SK-N-SH (cell line): Measurements from ENCODE around the gene EYA3. TPM values are rescaled to one million over a fixed set of nuclear protein-coding genes. Genes with fewer than 3 reads are reported as not detected.

Experiments
- CTCF ChIA-PET: fragments of 300-600, 350-600 bp; formaldehyde crosslinking; extraction: SDS; loops from one replicate; lab custom pipeline; 2021; lab: Yijun Ruan, JAX
- POLR2A ChIA-PET: fragments of 350-600 bp; sonication (Branson Sonifier 250); formaldehyde crosslinking; extraction: SDS; loops from one replicate; lab custom pipeline; 2020; ENCODE audit warnings: antibody characterized with exemption, inconsistent platforms; lab: Yijun Ruan, JAX
- DNase-seq: peaks from one replicate; pipeline ENCODE4 v3.0.0; 2012
- H2AFZ ChIP-seq: fragments of 200-600 bp; sonication (generic); 2 replicates; pipeline ENCODE4 v1.8.1; 2016; ENCODE audit warnings: antibody characterized with exemption, mild to moderate bottlenecking, low read depth
- H3F3A ChIP-seq: fragments of 200-600 bp; sonication (generic); replicated peaks from 2 replicates; pipeline ENCODE3; 2016; ENCODE audit warnings: antibody characterized with exemption, mild to moderate bottlenecking; ENCODE audit not compliant: insufficient read depth
- H3K27ac ChIP-seq, 2 experiments: fragments of 200-500 bp in 1 of 2; fragments of 200-600 bp in 1 of 2; sonication (Bioruptor generic) in 1 of 2; sonication (generic), shearing (Covaris generic) in 1 of 2; 2 replicates each; pipeline versions ENCODE4 v1.5.1 to v1.6.1; 2014 to 2016; ENCODE audit warnings: low read depth in 2 of 2, inconsistent platforms in 1 of 2, low read length in 1 of 2, mild to moderate bottlenecking in 1 of 2, mixed read lengths in 1 of 2
- H3K27me3 ChIP-seq: fragments of 200-600 bp; sonication (generic), shearing (Covaris generic); 2 replicates; pipeline ENCODE4 v1.6.1; 2016; ENCODE audit warnings: mixed run types; ENCODE audit not compliant: insufficient read depth
- H3K36me3 ChIP-seq, 2 experiments: fragments of 200-500 bp in 1 of 2; fragments of 200-600 bp in 1 of 2; sonication (Bioruptor generic) in 1 of 2; sonication (generic) in 1 of 2; replicated peaks in 1 of 2; 2 replicates each; pipeline versions ENCODE3 to v1.5.1; 2014 to 2016; ENCODE audit warnings: low read length in 1 of 2, mild to moderate bottlenecking in 1 of 2; ENCODE audit not compliant: insufficient read depth in 2 of 2, control insufficient read depth in 1 of 2
- H3K4me1 ChIP-seq, 2 experiments: fragments of 200-500 bp in 1 of 2; fragments of 200-600 bp in 1 of 2; sonication (Bioruptor generic) in 1 of 2; sonication (generic), shearing (Covaris generic) in 1 of 2; 2 replicates each; pipeline versions ENCODE4 v1.5.1 to v1.6.1; 2014 to 2016; ENCODE audit warnings: low read depth in 1 of 2, low read length in 1 of 2, mixed run types in 1 of 2; ENCODE audit not compliant: insufficient read depth in 2 of 2, control insufficient read depth in 1 of 2
- H3K4me2 ChIP-seq: fragments of 200-600 bp; sonication (generic), shearing (Covaris generic); 2 replicates; pipeline ENCODE4 v1.6.1; 2017; ENCODE audit warnings: mixed run types
- H3K4me3 ChIP-seq, 2 experiments: fragments of 200-500 bp in 1 of 2; fragments of 200-600 bp in 1 of 2; sonication (Bioruptor generic) in 1 of 2; sonication (generic), shearing (Covaris generic) in 1 of 2; 2 replicates each; pipeline versions ENCODE4 v1.5.1 to v1.8.1; 2014 to 2016; ENCODE audit warnings: low read depth in 2 of 2, inconsistent platforms in 1 of 2, low read length in 1 of 2, mild to moderate bottlenecking in 1 of 2, mixed read lengths in 1 of 2, moderate library complexity in 1 of 2
- H3K79me2 ChIP-seq: fragments of 200-600 bp; sonication (generic); 2 replicates; pipeline ENCODE4 v1.8.1; 2017; ENCODE audit warnings: mild to moderate bottlenecking; ENCODE audit not compliant: insufficient read depth
- H3K9ac ChIP-seq: fragments of 200-600 bp; sonication (generic); 2 replicates; pipeline ENCODE4 v1.6.1; 2017; ENCODE audit warnings: mixed run types
- H3K9me2 ChIP-seq: fragments of 200-600 bp; sonication (generic); 2 replicates; pipeline ENCODE4 v1.6.1; 2017; ENCODE audit warnings: mixed run types
- H3K9me3 ChIP-seq: fragments of 200-600 bp; sonication (generic); 2 replicates; pipeline ENCODE4 v1.6.1; 2017; ENCODE audit warnings: mixed run types, mild to moderate bottlenecking, moderate library complexity
- H4K20me1 ChIP-seq: fragments of 200-600 bp; sonication (generic); 2 replicates; pipeline ENCODE4 v1.6.1; 2017; ENCODE audit warnings: mild to moderate bottlenecking, mixed run types; ENCODE audit not compliant: insufficient read depth
- CHD2 ChIP-seq: fragments of 150-350 bp; IDR thresholded peaks from 2 replicates; pipeline ENCODE4 v1.6.1; 2018; ENCODE audit warnings: low read length; ENCODE audit not compliant: partially characterized antibody
- ELF1 ChIP-seq: IDR thresholded peaks from 2 replicates; pipeline ENCODE4 v1.4.0; 2012
- FOSL2 ChIP-seq: IDR thresholded peaks from 2 replicates; pipeline ENCODE4 v1.4.0; 2012; ENCODE audit warnings: low read depth, mild to moderate bottlenecking, moderate library complexity, borderline replicate concordance
- GABPA ChIP-seq: IDR thresholded peaks from 2 replicates; pipeline ENCODE4 v1.4.0; 2012; ENCODE audit warnings: low read depth, mild to moderate bottlenecking
- JUND ChIP-seq: IDR thresholded peaks from 2 replicates; pipeline ENCODE4 v1.4.0; 2012
- MEF2A ChIP-seq: IDR thresholded peaks from 2 replicates; pipeline ENCODE4 v1.4.0; 2012; ENCODE audit warnings: low read depth, borderline replicate concordance
- MXI1 ChIP-seq: IDR thresholded peaks from 2 replicates; pipeline ENCODE4 v1.6.1; 2012; ENCODE audit warnings: mild to moderate bottlenecking, low read depth, low read length, improper control_type of control experiment
- NRF1 ChIP-seq: IDR thresholded peaks from 2 replicates; pipeline ENCODE4 v1.6.1; 2012; ENCODE audit warnings: low read depth, mild to moderate bottlenecking, low read length
- RFX5 ChIP-seq: IDR thresholded peaks from 2 replicates; pipeline ENCODE4 v1.6.1; 2012; ENCODE audit warnings: mild to moderate bottlenecking, improper control_type of control experiment, low read length
- TEAD4 ChIP-seq: IDR thresholded peaks from 2 replicates; pipeline ENCODE4 v1.4.0; 2012; ENCODE audit warnings: mild to moderate bottlenecking, borderline replicate concordance; ENCODE audit not compliant: insufficient read depth
- WGBS: methylation state at CpG from one replicate; pipeline ENCODE4 v1.1.6; 2017; ENCODE audit warnings: low lambda C conversion rate; 5-methylcytosine and 5-hydroxymethylcytosine counted together
- polyA plus RNA-seq, 3 experiments: library from polyadenylated mRNA; depleted of rRNA; stranded (reverse); fragments of >200 nt; gene quantifications; 2 replicates each; pipeline ENCODE4 v1.2.3, GENCODE V29; 2012
- TF ChIP-seq, protein P1 (sequence below): IDR thresholded peaks from 2 replicates; pipeline ENCODE4 v1.4.0; 2012; ENCODE audit warnings: low read depth, borderline replicate concordance
- TF ChIP-seq, protein P2 (sequence below): IDR thresholded peaks from 2 replicates; pipeline ENCODE4; 2012
- TF ChIP-seq, protein P3 (sequence below): IDR thresholded peaks from 2 replicates; pipeline ENCODE4 v1.4.0; 2012; ENCODE audit warnings: low read depth, borderline replicate concordance
- TF ChIP-seq, protein P4 (sequence below): IDR thresholded peaks from 2 replicates; pipeline ENCODE4 v1.6.1; 2012; ENCODE audit warnings: mild to moderate bottlenecking, low read depth, low read length, moderate library complexity
- TF ChIP-seq, protein P5 (sequence below): fragments of 150-350 bp; IDR thresholded peaks from 2 replicates; pipeline ENCODE4 v1.6.1; 2016; ENCODE audit warnings: mild to moderate bottlenecking, low read depth, low read length

EYA3 gene
- polyA plus RNA-seq, 1 of the 3 experiments (the other 2 are of a cell fraction): 6.5 TPM

DNA sequence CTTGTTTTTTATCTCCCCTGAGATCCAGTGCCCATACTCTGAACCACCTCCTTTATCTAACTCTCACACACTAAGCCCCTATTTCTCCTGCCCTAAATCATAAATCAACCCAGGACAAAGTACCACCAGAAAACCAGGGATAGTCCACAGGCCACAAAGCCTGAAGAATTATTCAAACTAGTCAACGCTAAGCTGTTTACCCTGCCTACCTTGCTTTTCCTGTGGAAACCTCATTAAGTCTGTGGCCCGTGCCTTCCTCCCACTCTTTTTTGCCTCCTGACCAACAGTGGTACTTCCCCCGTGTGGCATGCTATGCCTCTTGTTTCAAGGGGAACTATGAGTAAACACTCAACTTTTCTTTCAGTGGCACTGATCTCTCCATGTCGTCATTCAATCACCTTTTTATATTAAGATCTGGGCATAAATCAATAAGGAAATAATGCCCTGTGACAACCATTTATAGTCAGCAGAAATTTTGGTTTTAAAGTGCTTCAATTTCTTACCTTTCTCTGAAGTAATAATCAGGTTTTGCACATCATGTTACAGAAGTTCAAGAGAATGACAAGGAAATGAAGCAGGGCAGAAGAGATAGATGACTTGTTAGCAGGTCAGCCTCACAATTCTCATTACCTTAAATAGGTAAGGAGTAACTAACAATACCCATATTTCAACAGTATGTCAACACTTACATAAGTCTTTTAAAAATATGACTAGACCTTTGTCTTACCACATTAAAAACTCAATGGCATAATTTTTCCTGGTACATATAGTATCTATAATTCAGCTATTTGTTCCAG, 32.1 kb downstream of the EYA3 start:
- TF ChIP-seq FOSL2: no peak
- TF ChIP-seq, protein P1, sequence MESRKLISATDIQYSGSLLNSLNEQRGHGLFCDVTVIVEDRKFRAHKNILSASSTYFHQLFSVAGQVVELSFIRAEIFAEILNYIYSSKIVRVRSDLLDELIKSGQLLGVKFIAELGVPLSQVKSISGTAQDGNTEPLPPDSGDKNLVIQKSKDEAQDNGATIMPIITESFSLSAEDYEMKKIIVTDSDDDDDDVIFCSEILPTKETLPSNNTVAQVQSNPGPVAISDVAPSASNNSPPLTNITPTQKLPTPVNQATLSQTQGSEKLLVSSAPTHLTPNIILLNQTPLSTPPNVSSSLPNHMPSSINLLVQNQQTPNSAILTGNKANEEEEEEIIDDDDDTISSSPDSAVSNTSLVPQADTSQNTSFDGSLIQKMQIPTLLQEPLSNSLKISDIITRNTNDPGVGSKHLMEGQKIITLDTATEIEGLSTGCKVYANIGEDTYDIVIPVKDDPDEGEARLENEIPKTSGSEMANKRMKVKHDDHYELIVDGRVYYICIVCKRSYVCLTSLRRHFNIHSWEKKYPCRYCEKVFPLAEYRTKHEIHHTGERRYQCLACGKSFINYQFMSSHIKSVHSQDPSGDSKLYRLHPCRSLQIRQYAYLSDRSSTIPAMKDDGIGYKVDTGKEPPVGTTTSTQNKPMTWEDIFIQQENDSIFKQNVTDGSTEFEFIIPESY: no peak
- no peak for TF ChIP-seq RFX5
- no peak for TF ChIP-seq MEF2A
- TF ChIP-seq MXI1: no peak
- no peak for TF ChIP-seq TEAD4
- TF ChIP-seq, protein P2, sequence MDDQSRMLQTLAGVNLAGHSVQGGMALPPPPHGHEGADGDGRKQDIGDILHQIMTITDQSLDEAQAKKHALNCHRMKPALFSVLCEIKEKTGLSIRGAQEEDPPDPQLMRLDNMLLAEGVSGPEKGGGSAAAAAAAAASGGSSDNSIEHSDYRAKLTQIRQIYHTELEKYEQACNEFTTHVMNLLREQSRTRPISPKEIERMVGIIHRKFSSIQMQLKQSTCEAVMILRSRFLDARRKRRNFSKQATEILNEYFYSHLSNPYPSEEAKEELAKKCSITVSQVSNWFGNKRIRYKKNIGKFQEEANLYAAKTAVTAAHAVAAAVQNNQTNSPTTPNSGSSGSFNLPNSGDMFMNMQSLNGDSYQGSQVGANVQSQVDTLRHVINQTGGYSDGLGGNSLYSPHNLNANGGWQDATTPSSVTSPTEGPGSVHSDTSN: no peak
- TF ChIP-seq NRF1: no peak
- TF ChIP-seq GABPA: no peak
- TF ChIP-seq ELF1: no peak
- no peak for TF ChIP-seq JUND
- TF ChIP-seq CHD2: no peak
- TF ChIP-seq, protein P3, sequence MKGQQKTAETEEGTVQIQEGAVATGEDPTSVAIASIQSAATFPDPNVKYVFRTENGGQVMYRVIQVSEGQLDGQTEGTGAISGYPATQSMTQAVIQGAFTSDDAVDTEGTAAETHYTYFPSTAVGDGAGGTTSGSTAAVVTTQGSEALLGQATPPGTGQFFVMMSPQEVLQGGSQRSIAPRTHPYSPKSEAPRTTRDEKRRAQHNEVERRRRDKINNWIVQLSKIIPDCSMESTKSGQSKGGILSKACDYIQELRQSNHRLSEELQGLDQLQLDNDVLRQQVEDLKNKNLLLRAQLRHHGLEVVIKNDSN: no peak
- Histone ChIP-seq H3K9me2 (no peaks in the 10 kb centered on the region), H3K27me3 (no peaks in the 10 kb centered on the region), H3K36me3 (peaks cover 11 to 26% of the 10 kb centered on the region in 2 experiments), H3K9me3 (no peaks in the 10 kb centered on the region), H3K4me1 (peaks cover 0 to 19% of the 10 kb centered on the region in 2 experiments; a peak in 3 of 4 replicates), H3K79me2 (peaks cover 38% of the 10 kb centered on the region), H4K20me1 (no peaks in the 10 kb centered on the region), H3F3A (no peaks in the 10 kb centered on the region), H3K4me3 (no peak overlapping the region), H2AFZ (no peak overlapping the region), H3K4me2 (no peak overlapping the region), H3K9ac (no peak overlapping the region), H3K27ac (no peak overlapping the region)
- ChIA-PET POLR2A (no interaction called here), CTCF (no interaction called here)
- WGBS: 96% methylated on average over 4 of the region's 4 CpGs
- DNase-seq: no peak

DNA sequence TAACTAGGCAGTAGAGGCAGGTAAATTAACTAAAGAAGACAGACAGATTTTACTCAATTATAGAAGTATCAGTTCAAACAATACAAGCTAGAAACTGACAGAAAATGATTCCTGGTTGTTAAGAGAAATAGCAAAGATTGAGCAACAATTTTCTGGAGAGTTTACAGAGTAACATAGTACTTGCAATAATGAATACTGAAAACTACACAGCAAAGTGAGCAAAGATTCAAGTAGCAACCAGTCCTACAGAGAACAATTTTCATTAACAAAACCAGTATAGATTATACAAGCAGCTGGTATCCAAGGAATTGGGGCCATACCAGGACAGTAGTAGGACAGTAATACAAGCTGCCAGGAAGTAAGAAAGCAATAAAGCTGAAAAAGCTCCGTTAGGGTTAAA, 37.6 kb downstream of the EYA3 start:
- Histone ChIP-seq H4K20me1 (no peaks in the 10 kb centered on the region), H3F3A (peaks cover 3% of the 10 kb centered on the region), H3K4me1 (0 out of 4 replicates have a peak, but pooled peaks cover 0 to 4% of the 10 kb centered on the region in 2 experiments), H3K27ac (no peak overlapping the region), H3K4me3 (no peak overlapping the region), H3K9ac (no peak overlapping the region), H3K36me3 (peaks cover 5 to 44% of the 10 kb centered on the region in 2 experiments), H3K4me2 (no peak overlapping the region), H3K9me2 (no peaks in the 10 kb centered on the region), H3K79me2 (peaks cover 6% of the 10 kb centered on the region; the same call in 1 of the 2 replicates), H3K9me3 (no peaks in the 10 kb centered on the region), H3K27me3 (no peaks in the 10 kb centered on the region), H2AFZ (no peak overlapping the region)
- no peak for DNase-seq
- ChIA-PET CTCF (interaction anchor here (2.0 kb wide), 1 partner anchor 37 kb away, joined by 6 read pairs; the partner anchor contains the start of gene EYA3), POLR2A (no interaction called here)
- WGBS: 93% methylated on average over 1 of the region's 1 CpG
- TF ChIP-seq, protein P4, sequence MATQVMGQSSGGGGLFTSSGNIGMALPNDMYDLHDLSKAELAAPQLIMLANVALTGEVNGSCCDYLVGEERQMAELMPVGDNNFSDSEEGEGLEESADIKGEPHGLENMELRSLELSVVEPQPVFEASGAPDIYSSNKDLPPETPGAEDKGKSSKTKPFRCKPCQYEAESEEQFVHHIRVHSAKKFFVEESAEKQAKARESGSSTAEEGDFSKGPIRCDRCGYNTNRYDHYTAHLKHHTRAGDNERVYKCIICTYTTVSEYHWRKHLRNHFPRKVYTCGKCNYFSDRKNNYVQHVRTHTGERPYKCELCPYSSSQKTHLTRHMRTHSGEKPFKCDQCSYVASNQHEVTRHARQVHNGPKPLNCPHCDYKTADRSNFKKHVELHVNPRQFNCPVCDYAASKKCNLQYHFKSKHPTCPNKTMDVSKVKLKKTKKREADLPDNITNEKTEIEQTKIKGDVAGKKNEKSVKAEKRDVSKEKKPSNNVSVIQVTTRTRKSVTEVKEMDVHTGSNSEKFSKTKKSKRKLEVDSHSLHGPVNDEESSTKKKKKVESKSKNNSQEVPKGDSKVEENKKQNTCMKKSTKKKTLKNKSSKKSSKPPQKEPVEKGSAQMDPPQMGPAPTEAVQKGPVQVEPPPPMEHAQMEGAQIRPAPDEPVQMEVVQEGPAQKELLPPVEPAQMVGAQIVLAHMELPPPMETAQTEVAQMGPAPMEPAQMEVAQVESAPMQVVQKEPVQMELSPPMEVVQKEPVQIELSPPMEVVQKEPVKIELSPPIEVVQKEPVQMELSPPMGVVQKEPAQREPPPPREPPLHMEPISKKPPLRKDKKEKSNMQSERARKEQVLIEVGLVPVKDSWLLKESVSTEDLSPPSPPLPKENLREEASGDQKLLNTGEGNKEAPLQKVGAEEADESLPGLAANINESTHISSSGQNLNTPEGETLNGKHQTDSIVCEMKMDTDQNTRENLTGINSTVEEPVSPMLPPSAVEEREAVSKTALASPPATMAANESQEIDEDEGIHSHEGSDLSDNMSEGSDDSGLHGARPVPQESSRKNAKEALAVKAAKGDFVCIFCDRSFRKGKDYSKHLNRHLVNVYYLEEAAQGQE: no peak
- TF ChIP-seq, protein P2: no peak
- TF ChIP-seq NRF1: no peak
- no peak for TF ChIP-seq JUND
- TF ChIP-seq, protein P5, sequence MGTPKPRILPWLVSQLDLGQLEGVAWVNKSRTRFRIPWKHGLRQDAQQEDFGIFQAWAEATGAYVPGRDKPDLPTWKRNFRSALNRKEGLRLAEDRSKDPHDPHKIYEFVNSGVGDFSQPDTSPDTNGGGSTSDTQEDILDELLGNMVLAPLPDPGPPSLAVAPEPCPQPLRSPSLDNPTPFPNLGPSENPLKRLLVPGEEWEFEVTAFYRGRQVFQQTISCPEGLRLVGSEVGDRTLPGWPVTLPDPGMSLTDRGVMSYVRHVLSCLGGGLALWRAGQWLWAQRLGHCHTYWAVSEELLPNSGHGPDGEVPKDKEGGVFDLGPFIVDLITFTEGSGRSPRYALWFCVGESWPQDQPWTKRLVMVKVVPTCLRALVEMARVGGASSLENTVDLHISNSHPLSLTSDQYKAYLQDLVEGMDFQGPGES: no peak
- TF ChIP-seq, protein P3: no peak
- no peak for TF ChIP-seq ELF1
